Hepatic stellate cell (primary cell): Measurements from ENCODE around the gene IRS1.

Source experiments
- DNase-seq: peaks from one replicate; pipeline ENCODE4 v3.0.0; 2011; ENCODE audit warnings: low spot score

The IRS1 gene

DNA sequence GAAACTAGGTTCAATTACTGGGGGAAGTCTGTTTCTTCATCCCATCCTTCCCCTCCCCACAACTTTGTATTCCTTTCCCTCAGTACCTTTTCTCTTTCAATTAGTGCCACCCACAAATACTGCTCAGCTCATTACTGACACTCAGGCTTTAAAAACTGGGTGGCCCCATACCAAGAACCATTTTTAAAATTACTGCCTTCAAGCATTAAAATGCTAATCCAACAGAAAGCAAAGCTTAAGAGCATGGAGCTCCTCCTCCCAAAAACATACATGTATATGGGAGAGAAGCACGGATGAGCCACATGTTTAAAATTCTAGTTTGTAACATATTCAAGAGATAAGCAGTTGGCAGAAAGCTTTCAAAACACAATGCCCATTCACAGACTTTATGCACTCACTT is 44.0 kb downstream of the IRS1 start:
- DNase-seq, result no peak

DNA sequence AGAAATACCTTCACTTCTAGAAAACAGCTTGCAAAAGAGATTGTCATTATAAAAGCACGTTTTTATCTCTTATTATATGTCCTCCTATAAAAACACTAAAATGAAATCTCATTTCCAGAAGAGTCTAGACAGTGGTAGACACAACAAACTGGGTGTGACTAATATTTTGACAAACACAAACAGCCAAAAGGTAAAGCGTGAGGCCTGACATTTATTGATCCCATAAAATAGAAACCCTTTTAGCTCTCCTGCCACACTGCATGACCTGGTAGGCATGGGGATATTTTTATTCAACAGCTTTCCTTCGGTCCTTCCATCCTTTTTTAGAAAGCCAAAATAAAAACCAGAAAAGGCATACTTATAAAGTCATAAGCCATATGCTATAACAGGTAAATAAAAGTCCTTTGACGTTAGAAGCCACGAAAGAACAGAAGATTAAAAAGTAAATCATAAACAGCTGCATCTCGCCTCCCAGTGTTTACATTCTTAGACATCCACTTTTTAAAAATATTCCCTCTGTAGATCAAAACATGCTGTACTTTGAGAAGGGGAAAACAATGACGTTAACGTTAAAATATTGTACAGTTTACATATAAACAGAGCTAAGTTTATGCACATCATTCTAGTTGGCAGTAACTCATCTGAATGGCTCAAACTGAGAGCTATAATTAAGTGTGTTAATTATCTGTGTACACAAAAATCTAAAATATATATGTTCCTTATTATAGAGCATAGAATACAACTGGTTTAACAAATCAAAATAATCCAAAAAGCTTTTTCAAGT is 44.6 kb downstream of the IRS1 start:
- DNase-seq, result no peak

DNA sequence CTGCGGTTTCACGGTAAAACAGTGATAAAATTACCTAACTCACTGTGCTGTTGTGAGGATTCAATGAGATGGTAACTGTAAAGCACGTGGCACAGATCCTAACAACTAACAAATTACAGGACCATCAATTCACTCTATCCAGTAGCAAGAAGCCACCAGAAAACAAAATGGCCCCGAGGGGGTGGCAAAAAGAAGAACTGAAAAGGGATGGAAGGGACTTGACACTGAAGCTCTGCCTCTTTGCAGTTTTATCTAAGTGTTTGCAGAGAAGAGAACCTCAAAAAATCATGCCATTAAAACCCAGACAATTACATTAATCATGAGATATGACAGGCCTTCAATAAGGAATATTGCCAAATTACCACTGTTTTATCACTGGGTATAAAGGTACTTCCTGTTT is 46.7 kb downstream of the IRS1 start:
- DNase-seq, result no peak

GRCh38 chr2:226747288-226747687 is 52.3 kb downstream of the IRS1 start:
- no peak for DNase-seq

DNA sequence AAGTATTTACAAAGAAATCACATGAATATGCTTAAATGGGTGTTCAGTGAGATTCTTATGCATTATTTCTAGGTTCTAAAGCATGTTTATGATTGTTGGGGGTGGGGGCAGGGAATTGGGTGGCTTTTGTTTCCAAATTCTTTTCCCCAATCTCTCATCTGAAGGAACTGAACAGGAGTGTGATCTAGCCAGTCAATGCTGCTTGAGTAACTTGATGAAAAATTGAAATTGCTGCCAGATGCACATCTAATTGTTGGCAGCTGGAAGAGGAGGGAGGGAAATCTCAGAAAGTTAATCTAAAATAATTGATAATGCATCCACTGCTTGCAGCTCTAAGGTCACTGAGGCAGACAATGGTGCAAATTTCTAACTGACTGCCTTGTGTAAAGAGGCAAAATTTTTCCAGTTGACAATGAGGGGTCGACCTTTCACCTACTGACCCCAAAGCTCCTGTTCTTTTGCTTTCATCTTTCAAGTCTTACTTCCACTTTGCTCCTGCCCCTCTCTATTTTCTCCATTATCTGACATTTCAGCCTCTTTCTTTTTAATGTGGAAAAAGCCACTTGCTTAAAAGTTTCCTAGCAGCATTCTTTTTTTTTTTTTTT is 53.3 kb downstream of the IRS1 start:
- DNase-seq, result no peak

GRCh38 chr2:226743915-226744314 is 55.7 kb downstream of the IRS1 start:
- no peak for DNase-seq

GRCh38 chr2:226742347-226742746 is 57.3 kb downstream of the IRS1 start:
- no peak for DNase-seq

- no peak for DNase-seq
These were observed 59.5 kb downstream of the IRS1 start for GRCh38 chr2:226740039-226740648.

DNA sequence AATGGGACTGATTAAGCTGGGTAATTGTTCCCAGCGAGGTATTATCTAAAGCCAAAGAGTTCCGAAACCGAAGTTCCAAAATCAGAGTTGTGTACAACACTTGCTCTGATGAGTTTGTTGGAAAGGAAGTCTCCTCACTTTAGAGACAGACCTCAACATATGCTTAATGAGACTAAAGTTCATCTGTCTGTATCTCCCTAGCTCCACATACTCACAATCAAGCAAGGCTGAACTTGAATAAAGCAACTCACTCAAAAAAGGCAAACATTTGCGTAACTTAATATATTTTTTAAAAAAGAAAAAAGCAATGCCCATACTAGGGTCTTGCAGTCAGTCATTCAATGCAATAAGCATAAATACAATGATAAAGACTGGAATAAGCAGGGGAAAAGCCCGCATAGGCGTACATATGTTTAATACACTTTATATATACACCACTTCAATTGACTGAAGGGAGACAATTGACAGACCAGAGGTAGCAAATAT is 60.0 kb downstream of the IRS1 start:
- no peak for DNase-seq

DNA sequence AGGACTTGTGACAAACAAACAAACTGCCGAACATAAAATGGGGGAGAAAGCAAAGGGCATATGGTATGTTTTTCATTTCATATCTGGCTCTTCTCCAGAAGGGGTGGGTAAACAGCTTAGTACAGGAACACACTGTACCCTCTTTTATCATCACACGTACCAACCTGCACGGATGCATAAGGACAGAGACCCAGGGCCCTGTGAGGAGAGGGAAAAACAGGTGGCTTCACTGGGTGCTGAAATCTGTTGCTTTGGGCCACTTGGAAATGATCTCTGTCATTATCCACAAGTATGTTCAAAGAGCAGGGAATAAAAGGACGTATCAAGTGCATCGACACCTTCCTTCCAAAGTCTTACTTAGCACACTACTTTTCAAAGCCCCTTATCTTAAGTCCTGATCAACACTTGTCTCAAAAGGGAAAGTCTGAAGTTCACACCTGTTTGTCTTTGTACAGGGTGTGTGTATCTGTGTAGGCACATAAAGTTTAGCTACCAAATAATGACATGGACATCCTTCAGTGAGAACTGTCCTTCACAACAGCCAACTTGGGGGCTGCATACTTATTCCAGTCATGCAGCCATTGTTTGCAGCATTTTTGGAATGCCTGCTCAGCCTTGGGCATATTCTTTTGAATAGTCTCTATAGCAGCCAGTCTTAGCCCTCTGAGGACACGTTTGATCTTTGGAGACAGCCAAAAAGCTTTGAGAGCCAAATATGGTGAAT is 60.6 kb downstream of the IRS1 start:
- DNase-seq, result no peak

GRCh38 chr2:226738191-226738820 is 61.3 kb downstream of the IRS1 start:
- DNase-seq, result no peak

DNA sequence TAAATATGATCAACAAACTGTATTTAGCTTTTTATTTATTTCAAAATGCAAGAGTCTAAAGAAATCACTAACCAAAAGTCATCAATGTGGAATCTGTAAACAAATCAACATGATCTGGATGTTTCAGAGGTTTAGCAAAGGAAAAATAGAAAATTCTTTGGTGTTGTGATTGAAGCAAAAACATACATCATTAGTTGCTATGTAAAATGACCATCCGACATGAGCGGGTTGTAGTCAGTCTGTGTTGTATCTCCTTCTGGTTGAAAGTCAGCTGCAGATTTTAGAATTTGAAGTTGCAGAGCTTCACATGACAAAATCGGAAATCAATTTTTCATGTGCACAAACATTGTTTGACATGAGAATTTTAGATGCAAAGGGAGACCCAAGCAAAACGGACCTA is 63.2 kb downstream of the IRS1 start:
- DNase-seq, result no peak

- DNase-seq, result no peak
These were observed 65.6 kb downstream of the IRS1 start for GRCh38 chr2:226733927-226734564.

GRCh38 chr2:226733189-226733858 is 66.3 kb downstream of the IRS1 start:
- DNase-seq, result no peak

GRCh38 chr2:226732478-226733188 is 67.0 kb downstream of the IRS1 start:
- DNase-seq, result no peak

GRCh38 chr2:226730481-226730880 is 69.1 kb downstream of the IRS1 start:
- no peak for DNase-seq

DNA sequence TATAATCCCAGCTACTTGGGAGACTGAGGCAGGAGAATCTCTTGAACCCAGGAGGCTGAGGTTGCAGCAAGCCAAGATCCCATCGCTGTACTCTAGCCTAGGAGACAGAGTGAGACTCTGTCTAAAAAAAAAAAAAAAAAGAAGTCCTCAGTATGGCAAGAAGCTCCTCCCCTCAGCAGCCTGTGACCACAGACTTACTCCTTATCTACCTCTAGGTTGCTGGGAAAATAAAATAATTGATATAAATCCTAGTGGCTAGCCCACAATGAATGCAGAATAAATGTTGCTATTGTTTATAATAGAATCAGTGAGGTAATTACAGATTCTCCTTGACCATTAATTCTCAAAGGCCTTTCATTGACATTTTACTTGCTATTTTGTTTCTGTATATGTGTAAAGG is 70.6 kb downstream of the IRS1 start:
- DNase-seq, result no peak

DNA sequence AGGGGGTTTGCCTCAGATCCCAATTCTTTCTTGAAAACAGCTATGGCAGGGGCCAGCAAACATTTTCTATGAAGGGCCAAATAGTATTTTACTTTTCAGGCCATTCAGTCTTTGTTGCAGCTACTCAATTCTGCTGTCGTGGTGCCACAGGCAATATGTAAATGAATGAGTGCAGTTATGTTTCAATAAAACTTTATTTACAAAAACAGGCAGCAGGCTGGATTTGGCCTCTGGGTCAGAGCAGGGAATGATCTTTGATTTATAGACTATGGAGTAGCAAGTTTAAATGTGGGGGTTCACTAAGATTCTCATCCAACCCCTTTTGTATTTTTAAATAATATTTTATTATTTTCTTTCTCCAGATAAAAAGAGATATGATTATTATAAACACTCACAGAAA is 72.4 kb downstream of the IRS1 start:
- DNase-seq, result no peak

DNA sequence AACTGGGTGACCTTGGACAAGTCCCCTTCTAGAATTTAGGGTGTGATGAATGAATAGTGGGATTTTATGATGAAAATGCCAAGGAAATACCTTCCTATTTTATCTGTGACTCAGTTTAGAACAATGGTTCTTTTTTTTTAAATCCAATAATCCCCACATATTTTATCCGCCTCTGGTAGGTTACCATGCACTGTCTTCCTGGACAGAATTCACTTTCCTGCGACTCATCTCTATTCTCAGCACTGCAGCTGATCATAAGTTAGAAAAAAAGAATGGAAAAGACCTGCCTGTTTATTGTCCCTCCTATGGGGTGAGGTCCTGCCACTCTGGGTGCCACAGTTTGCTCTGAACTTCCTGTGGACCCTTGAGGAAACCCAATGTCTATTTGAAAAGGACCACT is 73.1 kb downstream of the IRS1 start:
- no peak for DNase-seq

DNA sequence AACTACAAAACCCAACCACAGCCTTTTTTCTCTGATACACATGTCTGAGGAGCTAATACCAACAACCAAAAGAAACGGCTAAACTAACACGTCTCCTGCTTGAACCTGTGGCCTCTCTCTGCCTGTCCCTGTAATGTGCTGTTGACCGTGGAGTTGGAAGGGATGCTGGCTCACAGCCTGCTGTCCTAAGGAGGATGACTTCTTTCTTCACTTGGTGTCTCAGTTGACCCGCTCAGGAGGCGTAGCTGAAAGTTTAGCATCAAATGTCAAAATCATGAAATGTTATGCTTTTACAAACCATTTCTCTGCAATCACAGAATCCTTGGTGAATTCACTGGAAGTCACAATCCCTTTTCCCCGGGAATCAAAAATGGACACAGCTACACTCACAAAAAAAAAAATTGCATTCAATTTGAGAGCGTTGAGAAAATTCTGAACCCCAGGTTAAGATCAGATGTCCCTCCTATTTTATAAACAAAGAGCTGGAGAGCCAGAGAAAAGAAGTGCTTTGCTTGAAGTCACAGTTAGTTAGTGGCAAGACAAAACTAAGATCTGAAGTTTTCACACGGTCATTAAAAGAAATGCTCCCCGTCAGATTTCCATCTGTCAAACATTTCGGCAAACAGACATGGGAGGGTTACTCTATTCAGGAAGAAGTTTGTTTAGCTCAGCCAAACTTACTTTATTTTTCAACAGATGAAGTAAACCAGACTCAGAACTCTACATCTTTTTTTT is 74.3 kb downstream of the IRS1 start:
- no peak for DNase-seq
